HuH-7.5 (cell line): ENCODE results near the gene LENG1.

Experiments
- DNase-seq: peaks from one replicate; pipeline ENCODE4 v3.0.0; 2011; ENCODE audit warnings: low spot score

The LENG1 gene

DNA sequence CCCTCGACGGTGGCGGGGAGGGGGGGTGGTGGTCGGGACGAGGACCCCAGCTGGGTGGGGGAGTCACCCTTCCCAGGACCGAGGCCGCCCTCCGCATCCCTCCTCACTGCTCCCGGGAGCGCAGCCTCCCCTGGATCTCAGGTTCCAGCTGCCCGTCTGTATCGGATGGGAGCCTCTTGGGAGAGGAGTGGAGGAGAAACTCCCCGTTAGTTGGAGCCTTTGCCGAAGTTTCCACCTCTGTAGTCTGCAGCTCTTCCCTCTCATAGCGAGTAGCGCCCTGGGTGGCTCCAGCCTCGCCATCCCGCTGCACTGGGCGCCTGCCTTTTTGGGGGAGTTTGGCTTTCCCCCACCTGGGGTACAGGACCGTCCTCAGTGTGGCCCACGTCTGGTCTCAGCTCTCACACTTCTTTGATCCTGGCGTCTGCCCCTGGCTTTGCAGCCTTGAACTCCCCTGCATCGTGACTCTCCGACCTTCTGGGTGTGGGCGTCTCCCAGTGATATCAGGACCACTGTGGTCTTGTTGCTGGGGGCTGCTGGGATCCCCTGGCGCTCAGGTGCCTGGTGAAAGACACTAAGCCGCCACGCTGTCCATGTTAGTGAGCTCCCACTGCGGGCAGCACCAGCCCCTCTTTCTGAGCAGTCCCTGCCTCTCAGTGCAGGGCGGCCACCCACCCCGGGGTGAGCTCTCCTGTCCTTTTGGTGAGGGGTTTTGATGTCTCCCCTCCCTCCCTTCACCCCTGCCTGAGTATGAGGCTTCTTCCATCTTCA, 20.8 kb downstream of the LENG1 start:
- DNase-seq = no peak

DNA sequence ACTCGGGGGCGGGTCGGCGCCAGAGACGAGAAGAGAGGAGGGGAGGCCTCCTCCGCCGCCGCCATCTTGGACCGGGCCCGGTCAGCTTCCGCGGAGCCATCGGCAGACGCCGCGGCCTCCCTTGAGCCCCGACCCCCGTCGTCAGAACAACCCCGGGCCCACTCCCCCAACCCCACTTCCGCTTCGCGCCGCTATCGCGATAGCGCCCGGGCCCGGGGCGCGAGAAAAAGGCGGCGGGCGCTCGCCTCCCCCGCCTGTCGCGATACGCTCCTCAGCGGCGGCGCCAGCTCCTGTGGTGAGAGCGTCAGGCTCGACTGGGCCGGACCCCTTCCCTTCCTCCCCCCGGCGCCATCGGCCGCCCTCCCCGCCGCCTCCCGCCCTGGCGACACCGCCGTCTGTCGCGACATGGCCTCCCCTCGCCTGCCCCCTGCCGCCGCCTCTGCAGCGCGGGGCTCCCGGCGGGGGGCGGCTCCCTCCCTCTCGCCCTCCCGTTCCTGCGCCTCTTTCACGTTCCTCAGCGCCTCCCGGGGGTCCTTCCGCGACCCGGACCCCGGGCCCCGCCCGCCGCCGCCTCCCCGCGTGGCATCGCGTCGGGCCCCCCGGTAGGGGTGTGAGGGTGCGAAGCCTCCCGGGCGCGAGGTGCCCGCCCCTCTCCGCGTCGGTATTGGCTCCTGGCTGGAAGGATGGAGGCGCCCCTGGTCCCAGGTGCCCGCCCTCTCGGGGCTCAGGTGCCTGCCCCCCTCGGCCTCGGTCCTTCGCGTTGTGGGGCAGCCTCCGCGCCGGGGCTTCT, 21.6 kb downstream of the LENG1 start, which contains the start of gene CNOT3:
TSS of gene CNOT3 (plus strand) at position 64 of the 790 bp plus-strand sequence. CDS start 5,217 bp downstream, outside the sequence.
- no peak for DNase-seq

DNA sequence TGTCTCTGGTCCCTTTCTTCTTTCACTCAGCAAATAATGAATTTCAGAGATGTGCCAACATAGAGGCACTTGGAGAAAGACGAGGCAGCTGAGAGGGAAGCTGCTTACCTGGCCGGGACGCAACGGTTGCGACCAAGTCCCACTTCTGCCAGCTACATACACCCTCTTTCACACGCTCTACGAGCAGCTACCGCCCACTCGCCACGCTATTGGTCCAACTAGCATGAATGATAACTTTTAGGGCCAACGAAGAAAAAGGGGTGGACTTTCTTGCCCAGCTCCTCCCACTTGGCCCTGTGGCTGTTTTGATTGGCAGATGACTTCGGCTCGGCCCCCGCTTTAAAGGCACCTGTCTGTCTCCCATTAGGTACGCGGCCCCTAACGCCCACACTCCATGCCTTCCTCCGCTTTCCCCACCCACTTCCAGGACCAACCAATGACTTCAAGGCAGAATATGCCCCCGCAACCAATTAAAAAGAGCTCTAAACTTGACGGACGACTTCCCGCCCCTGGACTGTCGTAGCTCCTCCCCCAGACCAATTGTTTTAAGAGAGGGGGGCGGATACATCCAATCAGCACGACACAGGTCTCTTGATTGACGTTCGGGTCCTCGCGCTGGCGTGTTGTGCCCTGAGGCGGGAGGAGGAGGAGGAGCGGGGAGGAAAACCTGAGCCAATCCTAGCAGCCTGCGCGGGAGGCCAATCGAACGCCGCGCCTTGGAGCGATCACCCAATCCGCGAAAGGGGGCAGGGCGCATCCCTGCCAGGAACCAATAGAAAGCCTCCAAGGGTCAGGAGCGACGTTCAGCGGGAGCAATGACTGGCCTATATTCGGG, 22.4 kb downstream of the LENG1 start:
- peak; percentile 100 for DNase-seq

DNA sequence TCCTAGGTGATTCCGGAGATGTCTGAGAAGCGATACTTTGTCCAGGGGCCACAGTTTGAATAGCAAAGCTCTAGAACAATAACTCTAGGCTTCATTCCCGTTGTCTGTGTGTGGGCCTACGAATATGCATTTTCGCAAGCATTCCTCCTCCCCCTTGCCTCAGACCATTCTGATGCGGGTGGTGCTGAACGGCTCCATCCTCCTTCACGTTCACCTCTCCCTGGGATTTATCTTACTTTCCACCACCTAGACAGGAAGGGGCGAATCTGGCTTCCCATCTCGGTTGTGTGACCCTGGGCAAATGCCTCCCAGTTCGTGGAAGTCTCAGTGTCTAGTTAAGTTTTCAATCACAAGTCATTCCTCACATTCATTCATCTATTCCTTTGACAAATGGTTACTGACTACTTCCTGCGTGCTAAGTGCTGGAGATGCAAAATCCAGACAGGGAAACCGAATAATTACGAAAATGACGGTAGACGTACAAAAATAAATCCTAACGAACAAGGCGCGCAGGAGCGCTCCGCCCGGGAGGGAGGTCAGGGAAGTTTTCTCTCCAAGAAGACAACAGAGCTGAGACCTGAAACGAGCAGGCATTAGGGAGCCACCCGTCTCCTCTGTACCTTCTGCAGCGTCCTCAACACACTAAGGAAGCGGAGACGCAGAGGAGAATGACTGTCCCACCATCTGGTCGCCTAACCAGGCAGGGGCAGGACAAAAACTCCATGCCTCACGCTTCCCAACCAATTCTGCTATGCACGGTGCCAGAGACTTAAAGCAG, 23.2 kb downstream of the LENG1 start:
- peak; percentile 43 for DNase-seq

DNA sequence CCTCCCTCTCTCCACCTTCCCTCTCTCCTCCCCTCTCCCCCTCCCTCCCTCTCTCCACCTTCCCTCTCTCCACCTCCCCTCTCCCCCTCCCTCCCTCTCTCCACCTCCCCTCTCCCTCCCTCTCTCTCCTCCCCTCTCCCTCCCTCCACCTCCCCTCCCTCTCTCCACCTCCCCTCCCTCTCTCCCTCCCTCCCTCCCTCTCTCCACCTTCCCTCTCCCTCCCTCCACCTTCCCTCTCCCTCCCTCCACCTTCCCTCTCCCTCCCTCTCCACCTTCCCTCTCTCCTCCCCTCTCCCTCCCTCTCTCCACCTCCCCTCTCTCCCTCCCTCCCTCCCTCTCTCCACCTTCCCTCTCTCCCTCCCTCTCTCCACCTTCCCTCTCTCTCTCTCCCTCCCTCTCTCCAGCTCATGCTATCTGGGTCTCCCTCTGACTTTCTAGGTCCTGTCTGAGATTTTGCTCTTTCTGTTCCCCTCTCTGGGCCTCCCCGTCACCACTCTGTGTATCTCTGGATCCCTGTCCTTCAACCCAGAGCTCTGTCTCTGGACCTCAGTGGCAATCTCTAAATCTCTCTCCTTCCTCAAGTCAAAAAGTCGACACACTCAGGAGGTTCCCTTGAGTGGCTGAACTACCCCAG, 25.4 kb downstream of the LENG1 start:
- no peak for DNase-seq

DNA sequence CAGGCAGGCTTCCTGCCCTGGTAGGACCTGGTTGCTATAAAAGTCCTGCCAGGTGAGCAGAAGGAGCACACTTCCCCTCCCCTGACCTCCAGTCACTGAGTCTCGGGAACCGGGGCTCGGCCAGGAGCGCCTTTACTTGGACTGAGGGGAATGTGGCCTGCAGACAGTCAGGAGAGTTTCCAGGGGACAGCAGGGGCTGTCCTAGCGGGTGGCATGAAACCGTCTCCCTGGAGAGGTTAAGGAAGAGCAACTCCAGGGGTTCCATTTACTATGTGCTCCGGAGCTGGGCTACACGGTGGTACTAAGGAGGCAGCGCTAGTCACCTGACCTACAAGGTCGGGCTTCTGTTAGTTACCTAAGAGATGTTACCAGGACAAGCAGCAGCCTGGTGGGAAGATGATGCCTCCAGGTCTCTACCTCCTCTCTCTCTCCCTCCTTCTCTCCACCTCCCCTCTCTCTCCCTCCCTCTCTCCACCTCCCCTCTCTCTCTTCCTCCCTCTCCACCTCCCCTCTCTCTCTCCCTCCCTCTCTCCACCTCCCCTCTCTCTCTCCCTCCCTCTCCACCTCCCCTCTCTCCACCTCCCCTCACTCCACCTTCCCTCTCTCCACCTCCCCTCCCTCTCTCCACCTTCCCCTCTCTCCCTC, 26.1 kb downstream of the LENG1 start:
- no peak for DNase-seq

DNA sequence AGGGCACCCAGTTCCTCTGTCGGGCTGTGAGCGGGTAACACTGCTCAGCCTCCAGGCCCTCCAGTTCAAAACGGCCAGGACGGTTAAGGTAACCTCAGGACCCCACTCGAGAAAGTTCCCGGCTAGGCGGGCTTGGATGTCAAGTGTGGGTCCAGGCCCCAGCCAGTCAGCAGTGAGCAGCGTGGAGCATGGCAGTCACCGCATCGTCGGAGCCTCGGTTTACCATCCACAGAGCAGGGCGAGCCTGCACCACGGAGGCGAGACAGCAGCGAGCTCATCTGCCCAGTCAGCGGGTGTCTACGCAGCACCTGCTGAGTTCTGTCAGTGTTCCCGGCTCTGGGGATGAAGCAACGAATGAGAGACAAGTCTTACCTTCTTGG, 29.9 kb downstream of the LENG1 start:
- DNase-seq = no peak

DNA sequence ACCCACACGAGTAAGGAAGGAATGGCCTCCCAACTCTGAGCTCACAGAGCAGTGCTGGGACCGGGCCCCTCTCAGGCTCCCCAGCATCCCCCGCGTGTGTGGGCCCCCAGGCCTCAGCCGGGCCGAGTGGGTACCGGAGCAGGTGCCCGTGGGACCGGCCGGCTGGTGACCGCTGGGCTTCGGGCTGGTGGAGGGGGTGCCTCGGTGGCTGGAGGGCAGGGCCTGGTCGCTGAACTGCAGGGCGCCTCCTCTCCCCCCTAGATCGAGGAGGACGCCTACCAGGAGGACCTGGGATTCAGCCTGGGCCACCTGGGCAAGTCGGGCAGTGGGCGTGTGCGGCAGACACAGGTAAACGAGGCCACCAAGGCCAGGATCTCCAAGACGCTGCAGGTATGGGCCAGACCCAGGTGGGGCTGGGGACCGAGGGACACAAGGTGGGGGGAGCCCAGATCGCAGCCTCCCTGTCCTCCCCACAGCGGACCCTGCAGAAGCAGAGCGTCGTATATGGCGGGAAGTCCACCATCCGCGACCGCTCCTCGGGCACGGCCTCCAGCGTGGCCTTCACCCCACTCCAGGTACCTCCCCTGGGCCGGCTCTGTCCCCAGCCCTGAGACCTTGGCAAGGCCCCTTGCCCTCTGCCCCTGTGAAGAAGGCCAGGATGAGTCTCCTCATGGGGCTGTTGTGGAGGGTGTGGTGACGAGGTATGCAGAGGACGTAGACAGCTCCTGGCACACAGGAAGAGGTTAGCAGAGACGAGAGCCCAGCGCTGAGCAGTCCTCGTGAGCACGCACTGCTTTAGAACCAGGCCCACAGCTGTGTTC, 30.5 kb downstream of the LENG1 start:
- DNase-seq = no peak

DNA sequence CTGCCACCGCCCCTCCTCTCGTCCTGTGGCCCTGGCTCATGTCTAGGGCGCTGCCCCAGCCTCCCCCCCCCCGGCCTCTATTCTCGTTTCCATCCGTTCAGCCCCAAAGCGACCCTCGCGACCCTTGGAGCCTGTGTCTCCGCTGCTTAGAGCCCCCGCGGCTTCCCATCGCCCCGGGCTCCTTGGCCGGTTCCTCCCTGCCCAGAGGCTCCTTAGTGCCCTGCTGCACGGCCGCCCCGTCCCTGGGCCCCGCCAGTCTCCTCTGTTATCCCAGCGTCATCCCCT, 31.1 kb downstream of the LENG1 start:
- DNase-seq = no peak

DNA sequence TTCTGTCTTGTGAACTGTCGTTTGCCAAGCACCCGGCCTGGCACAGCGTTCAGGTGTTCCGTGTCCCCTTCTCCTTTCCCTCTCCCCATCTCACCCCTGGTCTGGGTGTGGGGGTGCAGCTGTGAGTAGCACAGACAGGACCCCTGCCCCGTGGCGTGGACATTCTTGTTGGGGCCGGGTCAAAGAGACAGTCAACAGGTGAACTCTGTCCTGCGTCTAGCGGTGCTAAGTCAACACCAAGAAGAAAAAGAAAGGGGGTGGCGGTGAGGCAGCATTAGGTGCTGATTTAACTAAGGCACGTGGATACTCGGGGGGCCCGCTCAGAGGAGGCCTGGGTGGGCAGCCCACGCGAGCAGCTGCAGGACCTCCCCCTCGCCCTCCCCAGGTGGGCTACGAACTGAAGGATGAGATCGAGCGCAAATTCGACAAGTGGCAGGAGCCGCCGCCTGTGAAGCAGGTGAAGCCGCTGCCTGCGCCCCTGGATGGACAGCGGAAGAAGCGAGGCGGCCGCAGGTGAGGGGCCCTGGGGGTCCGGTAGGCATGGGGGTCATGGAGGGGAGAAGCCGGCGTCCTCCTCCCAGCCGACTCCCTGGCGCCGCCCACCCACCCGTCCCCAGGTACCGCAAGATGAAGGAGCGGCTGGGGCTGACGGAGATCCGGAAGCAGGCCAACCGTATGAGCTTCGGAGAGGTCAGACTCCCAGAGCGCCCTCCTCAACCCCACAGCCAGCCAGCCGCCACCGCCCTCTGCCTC, 31.7 kb downstream of the LENG1 start:
- no peak for DNase-seq

DNA sequence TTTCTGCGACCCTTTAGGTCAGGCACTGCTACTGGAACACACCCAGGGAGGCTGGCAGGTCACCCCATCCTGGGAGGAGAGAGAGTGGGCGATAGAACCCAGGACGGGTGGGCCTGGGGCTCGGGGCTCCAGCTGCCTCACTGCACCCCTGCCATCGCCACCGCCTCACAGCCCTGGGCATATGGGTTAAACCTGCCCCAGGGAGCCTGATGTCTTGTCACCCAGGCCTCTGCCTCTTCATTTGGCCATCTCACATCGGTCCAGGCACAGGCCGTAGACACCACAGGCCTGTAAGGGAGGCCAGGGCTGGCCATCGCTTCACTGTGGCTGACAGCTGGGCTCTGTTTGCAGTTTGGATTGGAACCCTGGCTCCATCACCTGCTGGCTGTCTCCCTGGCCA, 33.8 kb downstream of the LENG1 start:
- DNase-seq = no peak

DNA sequence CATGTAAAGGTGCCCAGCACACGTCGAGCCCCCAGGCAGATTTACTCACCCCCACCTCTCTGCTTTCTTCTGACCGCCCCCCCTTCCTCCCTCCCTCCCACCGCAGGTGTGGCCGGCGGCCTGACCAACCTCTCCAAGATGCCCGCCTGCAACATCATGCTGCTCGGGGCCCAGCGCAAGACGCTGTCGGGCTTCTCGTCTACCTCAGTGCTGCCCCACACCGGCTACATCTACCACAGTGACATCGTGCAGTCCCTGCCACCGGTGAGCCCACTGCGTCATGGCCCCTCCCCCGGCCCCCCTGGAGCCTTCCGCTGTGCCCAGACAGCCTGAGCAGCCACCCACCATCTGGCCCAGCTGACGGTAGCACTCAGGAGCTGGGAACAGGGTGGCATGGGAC, 35.1 kb downstream of the LENG1 start:
- DNase-seq = no peak

DNA sequence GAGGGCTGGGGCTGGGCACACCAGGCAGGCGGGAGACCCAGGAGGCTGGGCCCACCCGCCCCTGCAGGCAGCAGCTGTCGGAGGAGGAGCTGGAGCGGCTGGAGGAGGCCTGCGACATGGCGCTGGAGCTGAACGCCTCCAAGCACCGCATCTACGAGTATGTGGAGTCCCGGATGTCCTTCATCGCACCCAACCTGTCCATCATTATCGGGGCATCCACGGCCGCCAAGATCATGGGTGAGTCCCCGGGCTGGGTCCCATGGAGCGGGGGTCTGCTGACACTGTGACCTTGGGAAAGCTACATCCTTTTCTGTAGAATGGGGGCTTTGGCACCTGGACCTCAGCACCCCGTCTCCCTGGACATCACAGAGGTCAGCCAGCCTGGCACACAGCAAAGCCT, 35.8 kb downstream of the LENG1 start:
- no peak for DNase-seq

DNA sequence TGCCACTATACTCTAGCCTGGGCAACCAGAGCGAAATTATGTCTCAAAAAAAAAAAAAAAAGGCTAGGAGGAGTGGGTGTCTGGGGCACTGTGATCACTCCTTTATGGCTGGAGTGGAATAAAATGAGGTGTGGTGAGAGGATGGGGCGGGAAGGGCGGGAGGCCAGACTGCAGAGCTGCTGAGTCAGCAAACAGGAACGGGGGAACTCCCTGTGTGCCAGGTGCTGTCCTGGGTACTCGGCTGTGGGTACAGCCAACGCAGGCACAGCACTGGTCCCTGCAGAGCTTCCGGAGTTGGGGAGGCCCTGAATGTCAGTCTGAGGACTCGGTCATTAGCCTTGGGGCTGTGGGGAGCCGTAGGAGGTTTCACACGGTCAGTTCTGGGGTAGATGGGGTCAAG, 38.3 kb downstream of the LENG1 start:
- DNase-seq = no peak

DNA sequence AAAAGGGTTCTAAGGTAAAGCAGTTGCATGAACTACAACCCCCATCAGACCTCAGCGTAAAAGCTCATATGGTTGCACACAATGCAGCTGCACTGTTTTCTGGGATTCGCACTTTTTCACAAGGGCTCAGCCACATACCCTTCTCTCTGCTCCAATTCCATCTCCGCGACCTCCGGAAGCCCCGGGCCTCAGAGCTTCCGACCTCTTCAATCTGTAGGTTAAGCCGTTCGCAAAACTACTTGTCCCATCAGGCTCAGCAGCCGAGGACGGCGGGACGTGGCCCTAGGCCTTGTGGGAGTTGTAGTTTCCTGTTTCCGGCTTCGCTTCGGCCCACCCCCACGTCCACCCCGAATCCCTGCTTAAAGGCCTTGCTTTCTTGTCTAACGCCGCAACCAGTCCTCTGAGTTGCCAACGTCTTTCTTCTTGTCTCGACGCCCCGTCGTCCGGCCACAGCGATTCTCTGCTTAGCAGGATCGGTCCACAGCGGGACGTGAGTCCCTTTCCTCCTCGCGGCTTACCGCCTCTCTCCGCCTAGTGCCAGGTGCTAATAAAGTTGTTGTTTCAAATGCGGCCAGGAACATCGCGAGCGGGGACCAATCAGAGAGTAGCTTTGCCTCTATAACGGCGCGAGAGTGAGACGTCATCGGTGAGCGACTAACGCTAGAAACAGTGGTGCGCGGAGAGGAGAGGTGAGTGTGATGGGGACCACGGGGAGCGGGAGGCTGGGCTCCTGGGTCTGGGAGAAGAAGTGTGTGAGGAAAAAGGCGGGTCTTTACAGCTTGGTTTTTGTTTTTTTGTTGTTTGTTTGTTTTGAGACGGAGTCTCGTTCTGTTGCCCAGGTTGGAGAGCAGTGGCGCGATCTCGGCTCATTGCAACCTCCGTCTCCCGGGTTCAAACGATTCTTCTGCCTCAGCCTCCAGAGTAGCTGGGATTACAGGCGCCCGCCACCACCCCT, 44.1 kb downstream of the LENG1 start, which contains the start of the genes PRPF31 and TFPT:
TSS of gene PRPF31 (plus strand) at position 646 of the 955 bp plus-strand sequence. CDS start 2,525 bp downstream, outside the sequence.
TSS of gene TFPT (minus strand) at position 549 of the 955 bp plus-strand sequence. CDS start at position 161, 388 bp downstream.
- peak; percentile 99 for DNase-seq

DNA sequence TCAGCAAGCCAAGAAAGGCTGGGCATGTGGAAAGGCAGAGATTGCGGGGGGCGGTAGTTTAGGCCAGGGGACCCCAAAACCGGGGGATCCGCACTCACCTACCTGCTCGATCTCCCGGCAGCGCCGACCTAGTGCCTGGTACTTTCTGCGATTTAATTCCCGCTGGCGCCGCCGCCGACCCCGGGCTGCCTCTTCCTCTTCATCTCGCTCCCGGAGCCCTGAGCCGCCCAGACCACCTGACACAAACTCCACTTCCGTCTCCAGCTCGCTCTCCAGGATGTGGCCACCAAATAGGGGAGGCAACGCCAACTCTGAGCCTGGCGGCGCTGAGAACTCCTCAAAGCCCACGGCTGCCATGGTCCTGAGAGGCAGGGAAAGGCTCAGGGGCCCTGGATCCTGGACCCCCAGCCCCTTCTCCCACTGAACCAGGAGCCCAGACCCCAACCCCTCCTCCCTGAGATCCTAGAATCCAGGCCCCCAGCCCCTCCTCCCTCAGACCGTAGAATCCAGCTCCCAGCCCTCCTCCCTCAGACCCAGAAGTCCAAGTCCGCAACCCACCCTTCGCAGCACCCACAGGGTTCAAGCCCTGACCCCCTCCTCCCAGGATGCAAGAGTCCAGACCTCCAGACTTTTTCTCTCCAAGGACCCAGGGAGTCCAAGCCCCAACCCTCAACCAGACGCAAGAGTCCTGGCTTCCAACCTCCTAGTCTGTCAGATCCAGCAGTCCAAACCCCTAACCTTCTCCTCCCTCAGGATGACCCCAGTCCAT, 45.0 kb downstream of the LENG1 start:
- no peak for DNase-seq

DNA sequence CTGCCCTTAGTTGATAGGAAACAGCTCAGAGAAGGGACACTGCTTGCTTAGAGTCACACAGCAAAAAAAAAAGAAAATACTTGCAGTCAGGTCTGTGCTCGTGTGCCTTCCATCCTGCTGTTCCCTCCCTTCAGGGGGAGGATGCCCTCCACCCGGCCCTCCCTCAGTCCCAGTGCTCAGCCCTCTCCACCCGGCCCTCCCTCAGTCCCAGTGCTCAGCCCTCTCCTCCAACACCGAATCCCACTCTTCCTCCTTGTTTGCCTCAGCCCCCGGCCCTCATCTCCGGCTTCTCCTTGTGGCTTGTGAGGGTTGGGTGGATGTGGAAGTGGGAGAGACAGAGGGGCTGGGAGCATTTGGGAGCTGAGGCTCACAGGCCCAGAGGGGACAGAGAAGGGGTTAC, 49.9 kb downstream of the LENG1 start:
- no peak for DNase-seq
